ENCODE measurements around the gene UBXN4.

- TF ChIP-seq POLR2A (IDR thresholded peaks at IDR 0.05; ENCODE audit: low read length) (no peak), GATA1 (IDR thresholded peaks at IDR 0.05; ENCODE audit: low read depth, low read length) (no peak)
These were observed 49.9 kb downstream of the UBXN4 start for GRCh38 chr2:135791418-135792190.

Data from erythroblast (primary cell).